Ovary (tissue), 9 donors: ENCODE data around the gene GULP1. TPM values are rescaled to one million over a fixed set of nuclear protein-coding genes. Genes with fewer than 3 reads are reported as not detected.

Experiments used
- DNase-seq, 5 donors: peaks; one replicate each; pipeline ENCODE4 v3.0.0-alpha.2; 2019 to 2020
- H3K27ac ChIP-seq, 2 donors: fragments of 200-600 bp; one replicate each; pipeline versions ENCODE4 v1.5.1 to v1.8.0; 2019 to 2022
- H3K27me3 ChIP-seq: fragments of 200-600 bp; one replicate; pipeline ENCODE4 v1.8.0; 2022
- H3K36me3 ChIP-seq: fragments of 200-600 bp; sonication (generic); one replicate; pipeline ENCODE4 v1.5.1; 2019
- H3K4me1 ChIP-seq: one replicate; pipeline ENCODE4 v1.8.1; 2013; ENCODE audit warnings: mild to moderate bottlenecking, moderate library complexity; ENCODE audit not compliant: insufficient read depth
- H3K4me3 ChIP-seq: fragments of 200-600 bp; sonication (generic); one replicate; pipeline ENCODE4 v1.5.1; 2017
- H3K9me3 ChIP-seq, 2 donors: fragments of 200-600 bp in 1 of 2; sonication (generic) in 1 of 2; one replicate each; pipeline versions ENCODE4 v1.5.1 to v1.8.1; 2013 to 2019; ENCODE audit warnings: mild to moderate bottlenecking in 1 of 2, moderate library complexity in 1 of 2
- CTCF ChIP-seq, 3 donors: fragments of 450-650 bp in 2 of 3; fragments of 200-600 bp in 1 of 3; IDR thresholded peaks; one replicate each; pipeline versions ENCODE4 v1.5.1 to v1.8.0; 2016 to 2022; ENCODE audit warnings: antibody characterized with exemption in 3 of 3, mild to moderate bottlenecking in 1 of 3
- EP300 ChIP-seq: sonication (generic); formaldehyde crosslinking; IDR thresholded peaks from one replicate; pipeline ENCODE4 v1.6.1; 2017; ENCODE audit warnings: antibody characterized with exemption
- POLR2A ChIP-seq: fragments of 450-650 bp; IDR thresholded peaks from one replicate; pipeline ENCODE4 v1.6.1; 2017; ENCODE audit warnings: antibody characterized with exemption, mild to moderate bottlenecking, moderate library complexity
- WGBS, 3 donors: extraction: QIAGEN DNeasy Blood & Tissue Kit in 1 of 3; methylation state at CpG; one replicate each; pipeline versions ENCODE4 v1.1.5 to v1.1.7; 2013 to 2017; 5-methylcytosine and 5-hydroxymethylcytosine counted together
- intact Hi-C, 4 donors: fragments of 100-400 bp; cut with DNase I; formaldehyde crosslinking; loops; one replicate each; pipeline versions ENCODE4 v1.11.0 to v1.15.1; 2022 to 2023
- polyA plus RNA-seq, 2 donors: library from polyadenylated mRNA; stranded (reverse); fragments of 200-250 nt in 1 of 2; fragments of 350-450 nt in 1 of 2; fragmentation: Illumina TruSeq in 1 of 2; extraction: RNeasy Lipid Tissue Mini Kit (QIAGEN cat#74804) in 1 of 2; gene quantifications; one replicate each; pipeline ENCODE4 v1.2.3, GENCODE V29; 2013 to 2014
- total RNA-seq, 7 donors: library from RNA; depleted of rRNA in 2 of 7; stranded (reverse); fragments of >200 nt in 2 of 7; fragmentation: NEBNext Ultra II Directional in 3 of 7; extraction: Animal tissue kit (Norgen Biotek cat#: 25700) in 3 of 7; gene quantifications; one replicate each; pipeline versions ENCODE4 v1.1.0 to v1.2.4, GENCODE V29; 2016 to 2023
- donor health status: DM: no; HTN: no; CAD: no; lungs with moderate emphysema.
- donor health status: DM: no; HTN: no; CAD: no.
- donor health status: Bipolar disorder and iron deficiency.
- donor health status: DM: yes; HTN: yes; CAD: no.
- donor health status: DM: no; HTN: no; CAD: no.
- donor health status: DM: yes; HTN: yes; CAD: no.

Gene GULP1
- total and polyA plus RNA-seq, 9 donors: 22.3 to 57.7 (median 42.9) TPM

- Histone ChIP-seq H3K27ac (no peak overlapping the region), H3K4me3 (no peak overlapping the region), H3K9me3 (no peaks in the 10 kb centered on the region), H3K4me1 (no peaks in the 10 kb centered on the region), H3K27me3 (no peaks in the 10 kb centered on the region), H3K36me3 (no peaks in the 10 kb centered on the region)
- intact Hi-C loops: no loop called here
- TF ChIP-seq CTCF (IDR thresholded peaks at IDR 0.05) (no peak), POLR2A (no peak), EP300 (no peak)
- WGBS, 3 donors: 87 to 99% (median 88%) methylated on average over 4 of the region's 4 CpGs
- no peak for DNase-seq
Observed at GRCh38 chr2:188309364-188309763, 17.7 kb downstream of the GULP1 start.

GRCh38 chr2:188314314-188315054, 22.8 kb downstream of the GULP1 start:
- Histone ChIP-seq H3K27me3 (no peaks in the 10 kb centered on the region), H3K27ac (no peak overlapping the region), H3K4me3 (no peak overlapping the region), H3K4me1 (no peaks in the 10 kb centered on the region), H3K36me3 (no peaks in the 10 kb centered on the region), H3K9me3 (no peaks in the 10 kb centered on the region)
- intact Hi-C loops: no loop called here
- TF ChIP-seq POLR2A (no peak), CTCF (IDR thresholded peaks at IDR 0.05) (no peak), EP300 (no peak)
- DNase-seq: no peak
- 79 to 86% (median 84%) methylated on average over 6 of the region's 6 CpGs for WGBS, 3 donors

- DNase-seq: no peak
- TF ChIP-seq POLR2A: no peak
- TF ChIP-seq EP300: no peak
- no peak for TF ChIP-seq CTCF (IDR thresholded peaks at IDR 0.05)
- no peaks in the 10 kb centered on the region for H3K9me3 ChIP-seq
- intact Hi-C loops: no loop called here
- no peak overlapping the region for H3K27ac ChIP-seq
- no peaks in the 10 kb centered on the region for H3K4me1 ChIP-seq
- no peaks in the 10 kb centered on the region for H3K36me3 ChIP-seq
- no peaks in the 10 kb centered on the region for H3K27me3 ChIP-seq
- WGBS, 3 donors: 94 to 96% (median 95%) methylated on average over 4 of the region's 4 CpGs
- no peak overlapping the region for H3K4me3 ChIP-seq
Observed at GRCh38 chr2:188315750-188316149, 24.1 kb downstream of the GULP1 start.

GRCh38 chr2:188316342-188316741, 24.7 kb downstream of the GULP1 start:
- no peak for DNase-seq
- Histone ChIP-seq H3K4me3 (no peak overlapping the region), H3K9me3 (no peaks in the 10 kb centered on the region), H3K4me1 (no peaks in the 10 kb centered on the region), H3K27me3 (no peaks in the 10 kb centered on the region), H3K36me3 (no peaks in the 10 kb centered on the region), H3K27ac (no peak overlapping the region)
- TF ChIP-seq EP300: no peak
- no peak for TF ChIP-seq CTCF (IDR thresholded peaks at IDR 0.05)
- no peak for TF ChIP-seq POLR2A
- intact Hi-C loops: no loop called here
- 94 to 98% (median 95%) methylated on average over 1 of the region's 1 CpG for WGBS, 3 donors
